DOHH2 (cell line): ENCODE data around the gene NKX2-3.

ENCODE experiments used
- CTCF ChIP-seq: fragments of 200-600 bp; sonication (generic); IDR thresholded peaks from one replicate; pipeline ENCODE4 v1.5.1; 2014; ENCODE audit warnings: antibody characterized with exemption, mild to moderate bottlenecking, low read depth, low read length; ENCODE audit not compliant: poor library complexity, severe bottlenecking
- EZH2phosphoT487 ChIP-seq: fragments of 200-600 bp; sonication (generic); IDR thresholded peaks from 2 replicates; pipeline ENCODE4 v1.6.1; 2017; ENCODE audit warnings: borderline replicate concordance, mild to moderate bottlenecking, antibody characterized with exemption, low read length, moderate library complexity, mixed read lengths

- TF ChIP-seq CTCF (peak; percentile 44), EZH2phosphoT487 (no peak)
Observed at GRCh38 chr10:99484626-99485581, 47.8 kb upstream of the NKX2-3 start.
